Fibroblast of villous mesenchyme (primary cell): ENCODE data around the gene PTCRA. TPM values are rescaled to one million over a fixed set of nuclear protein-coding genes. Genes with fewer than 3 reads are reported as not detected.
"Not testable (repeated sequence)": the region's sequence is repeated elsewhere in the genome, so short reads cannot be mapped to it uniquely, and the experiment has no call there.

Experiments used
- DNase-seq: peaks from one replicate; pipeline ENCODE4 v3.0.0-alpha.2; 2010; ENCODE audit warnings: low read depth
- H3K4me3 ChIP-seq: 2 replicates; pipeline ENCODE4 v1.5.1; 2011; ENCODE audit warnings: low read depth, mild to moderate bottlenecking, low read length
- CTCF ChIP-seq: IDR thresholded peaks from 2 replicates; pipeline ENCODE4 v1.5.1; 2012; ENCODE audit warnings: low read depth, mild to moderate bottlenecking, low read length; ENCODE audit not compliant: insufficient read depth
- total RNA-seq: library from RNA; depleted of rRNA; stranded (reverse); fragments of >200 nt; gene quantifications from 2 replicates; pipeline ENCODE4 v1.2.3, GENCODE V29; 2012

Gene PTCRA
- total RNA-seq, 1 donor, result not detected

- no peak for DNase-seq
- no peak for TF ChIP-seq CTCF
- no peak overlapping the region for H3K4me3 ChIP-seq
Measured at GRCh38 chr6:42947950-42948349, 32.1 kb downstream of the PTCRA start.

- TF ChIP-seq CTCF, result no peak
- no peak for DNase-seq
Measured at GRCh38 chr6:42952389-42952788, 36.5 kb downstream of the PTCRA start.

GRCh38 chr6:42954405-42954804, 38.6 kb downstream of the PTCRA start:
- not testable (repeated sequence) for DNase-seq, H3K4me3 ChIP-seq

More at GRCh38 chr6:42952389-42952788, 36.5 kb downstream of the PTCRA start:
- no peak overlapping the region for H3K4me3 ChIP-seq

GRCh38 chr6:42958125-42958524, 42.3 kb downstream of the PTCRA start:
- no peak for DNase-seq
- no peak overlapping the region for H3K4me3 ChIP-seq
- TF ChIP-seq CTCF, result no peak

- no peak for DNase-seq
- H3K4me3 ChIP-seq, result peak overlapping the region; percentile 59
- TF ChIP-seq CTCF, result no peak
Measured at GRCh38 chr6:42959917-42960242, 44.0 kb downstream of the PTCRA start.

- DNase-seq, result peak; percentile 28
- no peak for TF ChIP-seq CTCF
- peak within 1 kb of the TSS; percentile 59 for H3K4me3 ChIP-seq
Measured at GRCh38 chr6:42960243-42961019, 44.6 kb downstream of the PTCRA start, which contains the start of gene GNMT. Gene GNMT, plus strand, starts transcription at chr6:42960754. Its CDS starts 14 bp downstream, at chr6:42960768.

- H3K4me3 ChIP-seq, result peak overlapping the region; percentile 59
- no peak for TF ChIP-seq CTCF
- DNase-seq, result no peak
Measured at GRCh38 chr6:42961020-42961470, 45.2 kb downstream of the PTCRA start.
